GM12872 (cell line): Measurements from ENCODE around the gene PRPF8.

Source experiments
- CTCF ChIP-seq: IDR thresholded peaks from 3 replicates; pipeline ENCODE4 v1.5.1; 2011; ENCODE audit warnings: low read depth, mild to moderate bottlenecking, low read length, moderate library complexity; ENCODE audit not compliant: insufficient read depth

The PRPF8 gene

GRCh38 chr17:1684378-1685189, at the start of gene PRPF8:
TSS of gene PRPF8 (minus strand) at chr17:1684867. CDS start at chr17:1684571, 296 bp downstream.
- TF ChIP-seq CTCF = no peak

GRCh38 chr17:1733759-1734158, 49.1 kb upstream of the PRPF8 start:
- no peak for TF ChIP-seq CTCF

- no peak for TF ChIP-seq CTCF
These were observed 48.2 kb upstream of the PRPF8 start for GRCh38 chr17:1732833-1733321.

- no peak for TF ChIP-seq CTCF
These were observed 47.7 kb upstream of the PRPF8 start for GRCh38 chr17:1732241-1732832.

GRCh38 chr17:1731194-1731506, 46.5 kb upstream of the PRPF8 start:
- TF ChIP-seq CTCF = no peak

- TF ChIP-seq CTCF = no peak
These were observed 45.9 kb upstream of the PRPF8 start for GRCh38 chr17:1730326-1731193.

GRCh38 chr17:1729966-1730325, 45.3 kb upstream of the PRPF8 start:
- no peak for TF ChIP-seq CTCF
